ENCODE results near the gene CPSF3. TPM values are rescaled to one million over a fixed set of nuclear protein-coding genes. Genes with fewer than 3 reads are reported as not detected.

The CPSF3 gene
- total and polyA plus RNA-seq, 2 of the 8 experiments (the other 6 are each of a cell fraction or from before 2014, with no cell fraction given), result 44.5 to 93.3 TPM

DNA sequence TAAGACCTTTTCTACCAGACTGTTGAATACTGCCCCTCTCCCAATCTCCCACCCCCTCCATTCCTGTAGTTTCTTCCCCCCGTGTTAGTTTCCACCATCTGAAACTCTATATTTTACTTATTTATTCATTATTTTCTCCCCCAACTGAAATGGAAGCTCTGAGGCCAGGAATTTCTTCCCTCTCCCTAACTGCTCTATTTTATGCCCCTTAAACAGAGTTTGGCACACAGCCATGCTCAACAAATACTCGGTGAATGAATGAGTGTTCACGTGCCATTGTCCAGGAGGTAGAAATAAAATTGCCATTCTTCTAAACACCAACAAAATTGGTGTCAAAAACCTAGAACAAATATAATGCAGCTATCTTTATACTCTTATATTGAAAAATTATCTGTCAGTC, 5.7 kb upstream of the CPSF3 start (continued):
- TF ChIP-seq POU5F1 (IDR thresholded peaks at IDR 0.05; ENCODE audit: low read depth, low read length), result no peak
